Pancreas (tissue), 10 donors: Measurements from ENCODE around the gene ABCA3. TPM values are rescaled to one million over a fixed set of nuclear protein-coding genes. Genes with fewer than 3 reads are reported as not detected.

Experiments
- ATAC-seq, 4 donors: fragments of 200-7000 bp; cut with Tn5 transposase; one replicate each; pipeline versions ENCODE4 v1.8.0 to v1.9.1; 2020; ENCODE audit warnings: mild to moderate bottlenecking in 4 of 4, moderate library complexity in 4 of 4
- DNase-seq, 6 donors: peaks; one replicate each; pipeline ENCODE4 v3.0.0-alpha.2; 2020
- FAIRE-seq: peaks from 2 replicates; lab custom pipeline; 2012; peaks lifted over from hg19 to GRCh38; lab: Jason Lieb, UNC
- H3K27ac ChIP-seq, 4 donors: fragments of 200-600 bp; sonication (generic); 1 replicate in 3 of 4; 2 replicates in 1 of 4; pipeline versions ENCODE4 v1.5.0 to v1.8.0; 2020
- H3K27me3 ChIP-seq, 4 donors: fragments of 200-600 bp; one replicate each; pipeline ENCODE4 v1.8.0; 2021
- H3K36me3 ChIP-seq, 3 donors: fragments of 200-600 bp; sonication (generic) in 1 of 3; one replicate each; pipeline versions ENCODE4 v1.5.0 to v1.8.0; 2020 to 2021
- H3K4me1 ChIP-seq, 3 donors: fragments of 200-600 bp; one replicate each; pipeline ENCODE4 v1.8.0; 2021
- H3K4me3 ChIP-seq, 4 donors: fragments of 200-600 bp; sonication (generic) in 2 of 4; one replicate each; pipeline versions ENCODE4 v1.5.0 to v1.8.0; 2020 to 2021
- H3K9me3 ChIP-seq, 4 donors: fragments of 200-600 bp; one replicate each; pipeline ENCODE4 v1.8.0; 2021
- CTCF ChIP-seq, 4 donors: fragments of 200-600 bp; sonication (generic) in 3 of 4; IDR thresholded peaks; one replicate each; pipeline versions ENCODE4 v1.5.0 to v1.8.0; 2021; ENCODE audit warnings: antibody characterized with exemption in 4 of 4
- WGBS, 2 donors: extraction: QIAGEN DNeasy Blood & Tissue Kit; methylation state at CpG; one replicate each; pipeline ENCODE4 v1.1.7; 2013; 5-methylcytosine and 5-hydroxymethylcytosine counted together
- intact Hi-C, 3 donors: fragments of 100-400 bp; cut with DNase I; formaldehyde crosslinking; loops; one replicate each; pipeline versions ENCODE4 v1.11.1 to v1.14.2; 2022
- polyA plus RNA-seq, 2 donors: library from polyadenylated mRNA; stranded (reverse); fragments of 200-250 nt; gene quantifications; one replicate each; pipeline ENCODE4 v1.2.3, GENCODE V29; 2013
- total RNA-seq, 6 donors: library from RNA; stranded (reverse); fragmentation: NEBNext Ultra II Directional in 4 of 6; extraction: Animal tissue kit (Norgen Biotek cat#: 25700) in 4 of 6; gene quantifications; one replicate each; pipeline versions ENCODE4 v1.2.1 to v1.2.4, GENCODE V29; 2021 to 2023
- donor health status: healthy with polysubstance abuse.
- donor health status: DM: no; HTN: no; CAD: no; lungs with moderate emphysema.
- donor health status: DM: no; HTN: no; CAD: no.
- donor health status: control.
- donor health status: control.
- donor health status: Bipolar disorder and iron deficiency.
- donor health status: DM: yes; HTN: yes; CAD: no.
- donor health status: DM: no; HTN: no; CAD: no.
- donor health status: DM: no; HTN: no; CAD: no.
- donor health status: DM: yes; HTN: yes; CAD: no.

Gene ABCA3
- total and polyA plus RNA-seq, 8 donors, result 12.7 to 26.5 (median 18.0) TPM

GRCh38 chr16:2230376-2230775 lies 110.2 kb downstream of the ABCA3 start:
- Histone ChIP-seq H3K4me3 (no peak overlapping the region), H3K27ac (no peak overlapping the region), H3K9me3 (no peaks in the 10 kb centered on the region), H3K4me1 (peaks cover 0 to 3% (median 0%) of the 10 kb centered on the region in 3 donors), H3K36me3 (peaks cover 4 to 50% (median 31%) of the 10 kb centered on the region in 3 donors), H3K27me3 (no peaks in the 10 kb centered on the region)
- FAIRE-seq, result no peak
- peak in 1 of 6 donors; percentile 79 for DNase-seq
- 79 to 85% methylated on average over 13 of the region's 13 CpGs for WGBS, 2 donors
- intact Hi-C loops, result no loop called here
- ATAC-seq, result peak in 1 of 4 donors; percentile 17
- TF ChIP-seq CTCF (IDR thresholded peaks at IDR 0.05), result no peak

GRCh38 chr16:2229632-2230250 lies 110.8 kb downstream of the ABCA3 start:
- H3K36me3 ChIP-seq, result peaks cover 4 to 44% (median 26%) of the 10 kb centered on the region in 3 donors
- H3K27ac ChIP-seq, result no peak overlapping the region
- WGBS, 2 donors, result 90 to 91% methylated on average over 22 to 23 of the region's 23 CpGs
- H3K27me3 ChIP-seq, result no peaks in the 10 kb centered on the region
- no peaks in the 10 kb centered on the region for H3K9me3 ChIP-seq
- peaks cover 4 to 7% (median 5%) of the 10 kb centered on the region in 3 donors for H3K4me1 ChIP-seq
- intact Hi-C loops, result no loop called here
- DNase-seq, result peak in 1 of 6 donors; percentile 68
- no peak for ATAC-seq
- H3K4me3 ChIP-seq, result no peak overlapping the region
- TF ChIP-seq CTCF (IDR thresholded peaks at IDR 0.05), result no peak
- no peak for FAIRE-seq

GRCh38 chr16:2229091-2229490 lies 111.4 kb downstream of the ABCA3 start:
- 86 to 92% methylated on average over 11 to 12 of the region's 12 CpGs for WGBS, 2 donors
- intact Hi-C loops, result no loop called here
- no peaks in the 10 kb centered on the region for H3K9me3 ChIP-seq
- H3K36me3 ChIP-seq, result peaks cover 4 to 38% (median 22%) of the 10 kb centered on the region in 3 donors
- H3K4me3 ChIP-seq, result no peak overlapping the region
- no peak for TF ChIP-seq CTCF (IDR thresholded peaks at IDR 0.05)
- no peaks in the 10 kb centered on the region for H3K27me3 ChIP-seq
- peaks cover 6 to 11% (median 10%) of the 10 kb centered on the region in 3 donors for H3K4me1 ChIP-seq
- no peak for ATAC-seq
- no peak for FAIRE-seq
- no peak overlapping the region for H3K27ac ChIP-seq
- DNase-seq, result peak in 1 of 6 donors; percentile 66

- ATAC-seq, result no peak
Measured at GRCh38 chr16:2228161-2228824, 112.2 kb downstream of the ABCA3 start.

More at GRCh38 chr16:2228161-2228824, 112.2 kb downstream of the ABCA3 start:
- no peaks in the 10 kb centered on the region for H3K9me3 ChIP-seq
- H3K4me3 ChIP-seq, result no peak overlapping the region
- no peak for FAIRE-seq
- no peak for TF ChIP-seq CTCF (IDR thresholded peaks at IDR 0.05)
- H3K27me3 ChIP-seq, result no peaks in the 10 kb centered on the region
- H3K36me3 ChIP-seq, result peaks cover 0 to 32% (median 15%) of the 10 kb centered on the region in 3 donors
- WGBS, 2 donors, result 87 to 89% methylated on average over 25 of the region's 25 CpGs
- peak in 1 of 6 donors; percentile 63 for DNase-seq
- peaks cover 6 to 11% (median 10%) of the 10 kb centered on the region in 3 donors for H3K4me1 ChIP-seq
- no peak overlapping the region for H3K27ac ChIP-seq
- intact Hi-C loops, result no loop called here
